CD1c-positive myeloid dendritic cell (primary cell): ENCODE measurements around the gene SLC35F5.
"Not testable (repeated sequence)": the region's sequence is repeated elsewhere in the genome, so short reads cannot be mapped to it uniquely, and the experiment has no call there.

Source experiments
- DNase-seq: peaks from one replicate; pipeline ENCODE4 v3.0.0-alpha.2; 2016; ENCODE audit errors: extremely low spot score

SLC35F5 gene

GRCh38 chr2:113697516-113697915 lies 58.9 kb downstream of the SLC35F5 start:
- no peak for DNase-seq

GRCh38 chr2:113694438-113694837 lies 62.0 kb downstream of the SLC35F5 start:
- DNase-seq, result no peak

DNA sequence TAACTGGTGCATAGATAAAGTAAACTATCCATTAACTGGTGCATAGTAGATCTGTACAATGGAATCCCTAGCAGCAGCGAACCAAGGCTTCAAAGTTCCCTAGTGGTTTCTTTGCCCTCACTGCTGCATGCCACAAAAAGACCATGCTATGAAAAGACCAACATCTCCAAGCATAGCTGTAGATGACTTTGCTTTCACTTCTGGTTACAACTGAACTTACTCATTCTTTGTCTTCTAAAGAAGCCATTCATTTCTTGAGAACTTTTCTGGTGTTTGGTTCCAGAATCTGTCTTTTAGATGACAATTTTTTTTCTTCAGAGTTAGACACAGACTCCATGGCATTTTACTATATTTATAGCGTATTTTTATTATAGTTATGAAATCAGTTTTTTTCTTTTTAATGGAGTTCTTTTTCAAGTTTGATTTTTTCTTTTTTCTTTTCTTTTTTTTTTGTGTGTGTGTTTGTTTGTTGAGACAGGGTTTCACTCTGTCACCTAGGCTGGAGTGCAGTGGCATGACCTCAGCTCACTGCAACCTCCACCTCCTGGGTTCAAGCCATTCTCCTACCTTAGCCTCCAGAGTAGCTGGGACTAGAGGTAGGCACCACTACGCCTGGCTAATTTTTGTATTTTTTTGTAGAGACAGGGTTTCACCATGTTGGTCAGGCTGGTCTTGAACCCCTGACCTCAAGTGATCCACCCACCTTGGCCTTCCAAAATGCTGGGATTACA lies 63.6 kb downstream of the SLC35F5 start:
- DNase-seq, result peak; percentile 71

DNA sequence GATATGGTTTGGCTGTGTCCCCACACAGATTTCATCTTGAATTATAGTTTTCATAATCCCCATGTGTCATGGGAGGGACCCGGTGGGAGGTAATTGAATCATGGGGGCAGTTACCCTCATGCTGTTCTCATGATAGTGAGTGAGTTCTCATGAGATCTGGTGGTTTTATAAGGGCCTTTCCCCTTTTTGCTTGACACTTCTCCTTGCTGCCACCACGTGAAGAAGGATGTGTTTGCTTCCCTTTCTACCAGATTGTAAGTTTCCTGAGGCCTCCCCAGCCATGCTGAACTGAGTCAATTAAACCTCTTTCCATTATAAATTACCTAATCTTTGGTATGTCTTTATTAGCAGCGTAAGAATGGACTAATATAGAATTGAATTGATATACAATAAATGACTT lies 65.6 kb downstream of the SLC35F5 start:
- peak; percentile 46 for DNase-seq

- DNase-seq, result no peak
Observed at GRCh38 chr2:113686537-113686936, 69.9 kb downstream of the SLC35F5 start.

DNA sequence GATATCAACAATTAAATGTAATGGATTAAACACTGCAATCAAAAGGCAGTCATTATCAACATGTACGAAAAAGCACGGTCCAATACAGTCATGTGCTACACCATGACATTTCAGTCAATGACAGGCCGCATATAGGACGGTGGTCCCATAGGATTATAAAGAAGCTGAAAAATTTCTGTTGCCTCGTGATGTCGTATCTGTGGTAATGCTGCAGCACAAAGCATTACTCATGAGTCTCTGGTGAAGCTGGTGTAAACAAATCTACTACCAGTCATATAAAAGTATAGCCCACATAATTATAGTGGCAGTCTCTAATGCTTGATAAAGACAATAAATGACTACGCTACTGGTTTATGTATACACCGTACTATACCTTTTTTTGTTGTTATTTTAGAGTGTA lies 71.0 kb downstream of the SLC35F5 start:
- DNase-seq, result no peak

DNA sequence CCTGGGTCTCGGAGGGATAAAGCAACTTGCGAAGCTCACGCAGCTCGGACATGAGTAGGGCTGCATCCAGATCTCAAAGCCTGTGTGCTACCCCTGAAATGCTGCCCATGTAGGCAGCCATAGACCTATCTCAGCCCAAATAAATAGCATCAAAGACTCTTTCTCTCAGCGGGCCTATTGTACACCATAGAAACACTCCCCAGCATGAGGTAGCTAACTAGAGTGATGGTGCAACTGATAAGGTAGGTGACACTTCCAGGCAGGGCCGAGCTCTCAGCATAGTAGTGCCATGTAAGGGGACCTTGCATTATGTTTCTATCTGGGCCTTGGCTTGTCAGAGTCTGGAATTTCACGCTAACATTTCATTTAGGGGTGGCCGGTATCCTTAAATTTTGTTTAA lies 77.0 kb downstream of the SLC35F5 start:
- no peak for DNase-seq

DNA sequence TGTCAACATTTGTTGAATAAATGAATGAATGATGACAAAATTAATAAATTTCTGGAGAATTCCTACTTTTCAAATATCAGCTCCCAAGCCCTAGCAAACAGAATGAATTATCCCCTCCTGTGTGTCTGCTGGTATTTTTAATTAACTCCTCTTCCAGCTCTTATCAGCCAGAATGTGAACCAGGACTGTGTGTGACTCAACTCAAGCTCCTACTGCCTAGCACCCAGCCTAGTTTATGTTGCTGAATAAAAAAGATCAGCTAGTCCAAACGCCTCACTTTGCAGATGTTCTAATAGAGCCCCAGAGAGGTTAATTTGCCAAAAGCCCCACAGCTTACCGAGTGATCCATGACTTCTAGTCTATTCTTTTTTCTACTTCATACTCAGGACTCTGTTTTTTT lies 79.1 kb downstream of the SLC35F5 start:
- DNase-seq, result no peak

- DNase-seq, result no peak
Observed at GRCh38 chr2:113676623-113677266, 79.7 kb downstream of the SLC35F5 start.

DNA sequence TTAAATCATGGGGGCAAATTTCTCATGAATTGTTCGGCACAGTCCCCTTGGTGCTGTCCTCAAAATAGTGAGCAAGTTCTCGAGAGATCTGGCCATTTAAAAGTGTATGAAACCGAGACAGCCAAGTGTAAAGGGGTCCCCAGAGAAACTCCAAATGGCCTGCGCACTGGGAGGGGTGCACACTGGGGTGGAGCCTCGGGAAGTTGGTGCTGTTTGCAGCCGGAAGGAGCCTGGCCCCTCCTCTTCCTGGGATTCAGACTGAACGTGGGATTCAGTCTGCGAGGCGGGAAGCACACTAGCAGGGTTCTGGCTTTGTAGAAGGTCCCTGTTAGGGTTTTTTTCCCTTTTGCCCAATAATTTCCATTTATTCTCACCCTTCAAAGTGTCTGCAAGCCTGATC lies 80.6 kb downstream of the SLC35F5 start:
- DNase-seq, result no peak

DNA sequence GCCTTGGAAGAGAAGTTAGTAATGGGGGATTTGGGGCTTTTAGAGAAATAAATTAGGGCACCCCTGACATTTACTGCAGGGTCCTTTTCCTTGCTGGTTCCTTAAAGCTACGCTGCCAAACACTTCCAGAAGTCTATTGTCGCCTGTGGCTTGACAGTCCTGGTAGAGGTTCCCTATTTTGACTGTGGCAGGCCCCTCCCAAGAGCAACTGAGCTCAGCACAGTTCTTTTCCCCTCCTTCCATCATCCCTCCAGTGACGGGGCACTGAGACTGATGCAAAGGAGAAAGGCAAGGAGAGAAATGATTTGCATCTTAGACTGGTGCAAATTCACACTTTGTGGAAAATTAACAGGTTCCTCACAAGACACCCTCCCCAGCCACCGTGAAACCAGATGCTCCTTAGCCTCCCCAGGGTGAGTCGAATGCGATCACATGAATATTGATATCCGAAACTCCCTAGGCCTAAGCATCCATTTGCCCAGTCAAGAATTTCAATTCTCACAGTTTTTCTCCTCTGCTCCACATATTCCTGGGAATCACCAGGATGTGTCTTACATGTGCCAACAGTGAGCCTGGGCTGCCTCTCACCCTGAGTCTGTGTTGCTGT lies 84.0 kb downstream of the SLC35F5 start:
- DNase-seq, result peak; percentile 28

GRCh38 chr2:113669013-113669412 lies 87.4 kb downstream of the SLC35F5 start:
- not testable (repeated sequence) for DNase-seq

DNA sequence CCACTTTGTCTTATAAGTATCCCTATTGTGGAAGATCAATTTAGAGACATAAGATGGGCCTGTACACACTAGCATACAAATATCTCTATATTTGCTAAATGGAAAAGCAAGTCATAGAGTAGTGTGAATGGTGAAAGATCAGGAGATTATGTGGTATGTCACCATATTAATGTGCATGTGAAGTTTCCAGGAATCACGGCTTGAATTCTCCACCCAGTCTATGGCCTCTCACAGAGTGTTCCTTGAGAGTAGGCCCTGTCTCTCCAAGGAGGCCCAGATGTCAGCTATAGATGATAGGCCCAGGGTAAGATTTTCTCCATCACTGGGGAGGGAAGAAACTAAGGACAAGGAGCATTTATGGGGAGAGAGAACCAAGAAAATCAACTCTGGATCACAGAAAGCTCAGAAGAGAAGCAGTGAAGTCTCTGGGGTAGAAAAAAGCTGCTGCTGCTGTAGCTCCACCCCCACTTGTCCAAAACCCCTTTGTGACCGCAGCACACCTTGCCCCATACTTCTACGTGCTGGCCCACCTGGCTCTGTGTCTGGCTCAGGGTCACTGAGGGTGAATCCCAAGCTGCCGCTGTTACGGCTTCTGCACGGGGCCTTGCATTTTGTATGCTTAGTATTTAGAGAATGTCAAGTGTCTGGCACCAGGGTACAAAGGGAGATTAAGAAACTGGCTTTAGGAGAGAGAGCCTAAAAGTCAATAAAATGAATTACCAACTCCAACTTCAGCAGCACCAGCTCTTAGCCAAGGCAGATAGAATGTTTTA lies 91.5 kb downstream of the SLC35F5 start:
- DNase-seq, result not testable (repeated sequence)

DNA sequence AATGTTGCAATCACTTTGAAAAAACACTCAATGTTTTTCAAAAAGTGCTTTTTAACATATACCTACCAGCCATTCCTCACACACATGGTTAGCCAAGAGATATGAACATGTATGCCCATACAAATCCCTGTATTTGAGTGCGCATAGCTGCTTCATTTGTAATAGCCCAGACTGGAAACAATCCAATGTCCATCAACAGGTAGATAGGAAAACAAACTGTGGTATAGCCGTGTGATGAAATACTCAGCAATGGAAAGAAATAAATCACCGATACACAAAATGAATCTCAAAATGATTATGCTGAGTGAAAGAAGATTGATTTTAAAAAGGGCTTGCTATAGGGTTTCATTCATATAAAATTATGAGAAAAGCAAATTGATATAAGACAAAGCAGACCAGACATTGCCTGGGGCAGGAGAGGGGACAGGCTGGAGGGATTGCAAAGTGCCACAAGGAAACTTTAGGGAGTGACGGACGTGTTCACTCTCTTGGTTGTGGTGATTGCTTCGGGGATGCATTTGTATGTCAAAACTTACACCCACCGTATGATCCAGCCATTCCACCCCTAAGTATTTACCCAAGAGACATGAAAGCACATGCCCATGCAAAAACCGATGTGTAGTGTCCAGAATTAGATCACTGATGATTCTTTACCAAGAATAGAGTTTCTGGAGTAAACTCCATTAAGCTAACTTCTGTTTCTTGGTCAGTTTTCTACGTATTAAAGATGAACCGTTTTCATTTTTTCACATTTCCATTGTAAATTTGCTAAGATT lies 93.0 kb downstream of the SLC35F5 start:
- not testable (repeated sequence) for DNase-seq
